ENCODE measurements around the gene ABCF3.

The ABCF3 gene

GRCh38 chr3:184236636-184237035, 50.6 kb downstream of the ABCF3 start:
- no peak for DNase-seq (ENCODE audit: low read depth)
- H3K4me3 ChIP-seq (ENCODE audit: low read depth, low read length) = no peak overlapping the region
- no peak for TF ChIP-seq CTCF (IDR thresholded peaks at IDR 0.05; ENCODE audit: low read depth, low read length, missing control alignments)

DNA sequence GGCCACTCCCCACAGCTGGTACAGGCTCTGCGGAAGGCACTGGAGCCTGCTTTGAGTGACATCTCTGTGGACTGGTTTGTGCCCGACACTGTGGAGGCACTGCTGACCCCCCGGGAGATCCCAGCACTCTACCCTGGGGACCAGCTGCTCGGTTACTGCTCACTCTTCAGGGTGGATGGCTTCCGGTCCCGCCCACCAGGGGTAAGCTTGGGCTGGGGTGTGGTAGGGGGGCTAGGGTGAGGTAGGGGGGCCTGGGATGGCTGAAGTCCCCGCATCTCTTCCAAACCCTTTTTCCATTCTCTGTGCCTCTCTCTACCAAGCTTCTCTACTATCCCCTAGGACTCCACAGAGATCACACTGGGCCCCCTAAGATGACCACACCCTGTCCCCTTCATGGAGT, 51.2 kb downstream of the ABCF3 start:
- DNase-seq (ENCODE audit: low read depth) = no peak
- no peak for TF ChIP-seq CTCF (IDR thresholded peaks at IDR 0.05; ENCODE audit: low read depth, low read length, missing control alignments)
- H3K4me3 ChIP-seq (ENCODE audit: low read depth, low read length) = no peak overlapping the region

DNA sequence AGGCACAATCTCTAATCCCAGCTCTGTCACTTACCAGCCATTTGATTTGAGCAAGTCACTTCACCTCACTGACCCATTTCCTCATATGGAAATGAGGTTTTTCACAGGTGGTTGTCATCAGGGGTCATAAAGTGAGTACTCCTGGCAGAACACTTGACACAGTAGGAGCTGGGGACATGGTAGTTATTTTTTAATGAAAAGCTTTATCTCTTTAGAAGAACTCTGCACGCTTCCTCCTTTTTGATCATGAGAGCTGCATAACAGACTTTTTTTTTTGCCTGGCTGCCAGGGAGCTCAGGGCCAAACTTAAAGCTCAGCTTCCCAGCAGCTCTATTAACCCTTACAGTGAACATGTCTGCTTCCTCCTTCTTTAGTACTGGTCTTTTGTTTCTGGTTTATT, 51.8 kb downstream of the ABCF3 start:
- DNase-seq (ENCODE audit: low read depth) = no peak
- no peak for TF ChIP-seq CTCF (IDR thresholded peaks at IDR 0.05; ENCODE audit: low read depth, low read length, missing control alignments)
- H3K4me3 ChIP-seq (ENCODE audit: low read depth, low read length) = no peak overlapping the region

DNA sequence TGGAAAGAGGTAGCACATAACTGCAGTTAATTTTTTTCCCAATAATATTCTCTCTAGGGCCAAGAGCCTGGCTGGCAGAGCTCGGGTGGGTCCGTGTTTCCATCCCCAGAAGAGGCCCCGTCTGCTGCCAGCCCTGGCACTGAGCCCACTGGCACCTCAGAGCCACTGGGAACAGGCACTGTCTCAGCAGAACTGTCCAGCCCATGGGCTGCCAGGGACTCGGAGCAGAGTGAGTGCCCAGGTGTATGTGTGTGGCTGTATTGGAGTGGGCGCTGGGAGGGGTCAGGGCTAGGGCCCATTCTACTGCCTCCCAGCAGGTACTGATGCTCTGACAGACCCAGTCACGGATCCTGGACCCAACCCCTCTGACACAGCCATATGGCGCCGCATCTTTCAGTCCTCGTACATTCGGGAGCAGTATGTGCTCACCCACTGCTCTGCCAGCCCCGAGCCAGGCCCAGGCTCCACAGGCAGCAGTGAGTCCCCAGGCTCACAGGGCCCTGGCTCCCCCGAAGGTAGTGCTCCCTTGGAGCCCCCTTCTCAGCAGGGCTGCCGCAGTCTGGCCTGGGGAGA, 52.3 kb downstream of the ABCF3 start:
- H3K4me3 ChIP-seq (ENCODE audit: low read depth, low read length) = no peak overlapping the region
- no peak for TF ChIP-seq CTCF (IDR thresholded peaks at IDR 0.05; ENCODE audit: low read depth, low read length, missing control alignments)
- no peak for DNase-seq (ENCODE audit: low read depth)

DNA sequence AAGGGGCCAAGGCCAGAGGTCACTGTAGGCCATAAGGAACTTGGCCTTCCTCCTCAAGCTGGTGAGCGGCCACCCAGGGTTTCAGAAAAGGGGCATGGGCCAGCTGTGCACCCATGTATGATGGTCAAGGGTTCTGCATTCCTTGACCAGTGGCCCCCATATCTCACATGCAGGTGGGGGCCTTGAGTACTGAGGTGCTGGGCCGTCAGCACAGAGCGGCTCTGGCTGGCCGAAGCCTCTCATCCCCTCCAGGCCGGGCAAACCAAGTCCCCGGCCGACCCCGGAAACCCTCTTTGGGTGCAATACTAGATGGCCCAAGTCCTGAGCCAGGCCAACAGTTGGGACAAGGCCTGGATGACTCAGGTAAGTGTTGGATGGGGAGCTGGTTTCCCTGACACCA, 53.2 kb downstream of the ABCF3 start:
- H3K4me3 ChIP-seq (ENCODE audit: low read depth, low read length) = no peak overlapping the region
- no peak for DNase-seq (ENCODE audit: low read depth)
- TF ChIP-seq CTCF (IDR thresholded peaks at IDR 0.05; ENCODE audit: low read depth, low read length, missing control alignments) = no peak

DNA sequence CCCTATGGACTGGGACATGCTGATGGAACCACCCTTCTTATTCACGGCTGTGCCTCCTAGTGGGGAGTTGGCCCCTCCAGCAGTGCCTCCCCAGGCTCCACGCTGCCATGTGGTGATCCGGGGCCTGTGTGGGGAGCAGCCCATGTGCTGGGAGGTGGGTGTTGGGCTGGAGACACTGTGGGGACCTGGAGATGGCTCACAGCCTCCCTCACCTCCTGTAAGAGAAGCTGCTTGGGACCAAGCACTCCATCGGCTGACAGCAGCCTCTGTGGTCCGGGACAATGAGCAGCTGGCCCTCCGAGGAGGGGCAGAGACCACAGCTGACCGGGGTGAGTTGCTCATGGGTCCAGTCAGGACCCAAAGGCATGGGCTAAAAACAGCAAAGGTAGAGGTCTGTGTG, 53.7 kb downstream of the ABCF3 start:
- no peak for TF ChIP-seq CTCF (IDR thresholded peaks at IDR 0.05; ENCODE audit: low read depth, low read length, missing control alignments)

DNA sequence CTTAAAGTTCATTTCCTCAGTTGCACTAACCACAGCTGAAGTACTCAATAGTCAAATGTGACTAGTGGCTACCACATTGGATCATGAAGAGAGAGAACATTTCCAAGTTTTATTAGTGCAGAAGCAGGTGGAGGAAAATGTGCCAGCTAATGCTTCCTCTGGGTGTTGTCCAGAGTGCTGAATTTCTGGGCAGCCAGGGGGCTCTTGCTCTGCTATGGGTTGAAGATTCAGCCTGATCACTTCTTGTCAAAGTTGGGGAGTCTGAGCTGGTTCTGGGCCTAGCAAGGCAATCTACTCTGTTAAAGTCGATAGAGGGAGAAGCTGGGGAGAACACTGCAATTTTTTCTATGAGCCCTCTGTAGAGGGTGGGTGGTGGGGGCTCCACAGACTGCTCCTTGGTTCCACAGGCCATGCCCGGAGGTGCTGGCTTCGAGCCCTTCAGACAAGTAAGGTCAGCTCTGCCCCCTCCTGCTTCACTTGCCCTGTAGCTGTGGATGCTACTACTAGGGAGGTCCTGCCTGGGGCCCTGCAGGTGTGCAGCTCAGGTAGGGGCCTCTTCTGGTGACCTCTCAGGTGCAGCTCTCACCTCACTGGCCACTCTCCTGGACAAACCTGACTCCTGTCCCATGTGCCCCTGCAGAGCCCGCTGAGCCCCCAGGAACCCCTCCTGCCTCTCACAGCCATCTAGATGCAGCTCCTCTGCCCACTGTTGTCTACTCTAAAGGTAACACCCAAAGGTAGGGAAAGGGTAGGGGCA, 54.6 kb downstream of the ABCF3 start:
- no peak overlapping the region for H3K4me3 ChIP-seq (ENCODE audit: low read depth, low read length)
- TF ChIP-seq CTCF (IDR thresholded peaks at IDR 0.05; ENCODE audit: low read depth, low read length, missing control alignments) = no peak
- DNase-seq (ENCODE audit: low read depth) = no peak

More for the DNA sequence above, 53.7 kb downstream of the ABCF3 start:
- no peak for DNase-seq (ENCODE audit: low read depth)
- H3K4me3 ChIP-seq (ENCODE audit: low read depth, low read length) = no peak overlapping the region
